Central memory CD8-positive, alpha-beta T cell (primary cell): ENCODE data around the gene NFIC.
"Not testable (repeated sequence)": the region's sequence is repeated elsewhere in the genome, so short reads cannot be mapped to it uniquely, and the experiment has no call there.

Experiments used
- ATAC-seq: fragments of 150-1000 bp; cut with Tn5 transposase; replicated peaks from 2 replicates; pipeline ENCODE4 v1.10.0; 2022; ENCODE audit warnings: mild to moderate bottlenecking, moderate FRiP score, moderate number of reproducible peaks; ENCODE audit not compliant: poor library complexity, severe bottlenecking; ENCODE audit errors: extremely low read depth
- DNase-seq, 2 donors: peaks; one replicate each; pipeline ENCODE4 v3.0.0; 2021; ENCODE audit warnings: low spot score in 2 of 2
- H3K27ac Mint-ChIP-seq: one replicate; pipeline ENCODE4 v1.8.0; 2022; ENCODE audit warnings: low read depth, mild to moderate bottlenecking, moderate library complexity, mixed read lengths
- H3K27me3 Mint-ChIP-seq: one replicate; pipeline ENCODE4 v1.8.0; 2022; ENCODE audit warnings: mixed read lengths
- H3K36me3 Mint-ChIP-seq: one replicate; pipeline ENCODE4 v1.8.0; 2022; ENCODE audit warnings: mild to moderate bottlenecking, moderate library complexity, mixed read lengths; ENCODE audit not compliant: insufficient read depth
- H3K4me1 Mint-ChIP-seq: one replicate; pipeline ENCODE4 v1.8.0; 2022; ENCODE audit warnings: mixed read lengths
- H3K4me3 Mint-ChIP-seq: one replicate; pipeline ENCODE4 v1.8.0; 2022; ENCODE audit warnings: mild to moderate bottlenecking, moderate library complexity, mixed read lengths
- H3K9me3 Mint-ChIP-seq: one replicate; pipeline ENCODE4 v1.8.0; 2022; ENCODE audit warnings: mixed read lengths

Gene NFIC

GRCh38 chr19:3391911-3392310 is 25.5 kb downstream of the NFIC start:
- not testable (repeated sequence) for H3K4me1 Mint-ChIP-seq, H3K4me3 Mint-ChIP-seq, H3K27me3 Mint-ChIP-seq, H3K27ac Mint-ChIP-seq, H3K36me3 Mint-ChIP-seq, H3K9me3 Mint-ChIP-seq, ATAC-seq, DNase-seq

GRCh38 chr19:3392480-3392879 is 26.1 kb downstream of the NFIC start:
- Mint-ChIP-seq H3K27me3 (no peaks in the 10 kb centered on the region), H3K36me3 (no peaks in the 10 kb centered on the region), H3K27ac (no peak overlapping the region), H3K4me3 (no peak overlapping the region), H3K4me1 (no peaks in the 10 kb centered on the region), H3K9me3 (no peaks in the 10 kb centered on the region)
- no peak for ATAC-seq
- no peak for DNase-seq

- no peak overlapping the region for H3K4me3 Mint-ChIP-seq
- no peak for ATAC-seq
- no peak for DNase-seq
- no peak overlapping the region for H3K27ac Mint-ChIP-seq
- peaks cover 6% of the 10 kb centered on the region for H3K4me1 Mint-ChIP-seq
- H3K36me3 Mint-ChIP-seq: peaks cover 3% of the 10 kb centered on the region
- no peaks in the 10 kb centered on the region for H3K27me3 Mint-ChIP-seq
- no peaks in the 10 kb centered on the region for H3K9me3 Mint-ChIP-seq
Measured at GRCh38 chr19:3396881-3397265, 30.5 kb downstream of the NFIC start.

GRCh38 chr19:3397266-3398022 is 31.1 kb downstream of the NFIC start:
- Mint-ChIP-seq H3K36me3 (peaks cover 3% of the 10 kb centered on the region), H3K27me3 (no peaks in the 10 kb centered on the region), H3K9me3 (no peaks in the 10 kb centered on the region), H3K4me1 (peaks cover 10% of the 10 kb centered on the region), H3K4me3 (no peak overlapping the region), H3K27ac (no peak overlapping the region)
- ATAC-seq (no peak), DNase-seq (no peak)

GRCh38 chr19:3398114-3398899 is 31.9 kb downstream of the NFIC start:
- ATAC-seq (no peak), DNase-seq (no peak)
- no peaks in the 10 kb centered on the region for H3K27me3 Mint-ChIP-seq
- H3K4me3 Mint-ChIP-seq: no peak overlapping the region
- no peaks in the 10 kb centered on the region for H3K9me3 Mint-ChIP-seq
- peaks cover 11% of the 10 kb centered on the region for H3K4me1 Mint-ChIP-seq
- H3K36me3 Mint-ChIP-seq: peaks cover 3% of the 10 kb centered on the region
- H3K27ac Mint-ChIP-seq: no peak overlapping the region

- ATAC-seq (no peak), DNase-seq (no peak)
- Mint-ChIP-seq H3K9me3 (no peaks in the 10 kb centered on the region), H3K27ac (no peak overlapping the region), H3K36me3 (peaks cover 3% of the 10 kb centered on the region), H3K4me3 (no peak overlapping the region), H3K4me1 (peaks cover 11% of the 10 kb centered on the region), H3K27me3 (no peaks in the 10 kb centered on the region)
Measured at GRCh38 chr19:3398900-3399278, 32.5 kb downstream of the NFIC start.

GRCh38 chr19:3399311-3399710 is 32.9 kb downstream of the NFIC start:
- H3K27ac Mint-ChIP-seq, ATAC-seq, DNase-seq, H3K4me3 Mint-ChIP-seq, H3K9me3 Mint-ChIP-seq, H3K36me3 Mint-ChIP-seq, H3K27me3 Mint-ChIP-seq: not testable (repeated sequence)
- H3K4me1 Mint-ChIP-seq: peaks cover 11% of the 10 kb centered on the region

- H3K27ac Mint-ChIP-seq: no peak overlapping the region
- no peak overlapping the region for H3K4me3 Mint-ChIP-seq
- H3K27me3 Mint-ChIP-seq: no peaks in the 10 kb centered on the region
- H3K4me1 Mint-ChIP-seq: peaks cover 11% of the 10 kb centered on the region
- peaks cover 3% of the 10 kb centered on the region for H3K36me3 Mint-ChIP-seq
- no peaks in the 10 kb centered on the region for H3K9me3 Mint-ChIP-seq
- DNase-seq (no peak), ATAC-seq (no peak)
Measured at GRCh38 chr19:3401004-3401768, 34.8 kb downstream of the NFIC start.

- ATAC-seq: no peak
- H3K4me3 Mint-ChIP-seq: no peak overlapping the region
- peaks cover 11% of the 10 kb centered on the region for H3K4me1 Mint-ChIP-seq
- no peaks in the 10 kb centered on the region for H3K9me3 Mint-ChIP-seq
- no peak for DNase-seq
- H3K27me3 Mint-ChIP-seq: no peaks in the 10 kb centered on the region
- peaks cover 5% of the 10 kb centered on the region for H3K36me3 Mint-ChIP-seq
- H3K27ac Mint-ChIP-seq: no peak overlapping the region
Measured at GRCh38 chr19:3402631-3403443, 36.5 kb downstream of the NFIC start.

GRCh38 chr19:3403489-3404323 is 37.3 kb downstream of the NFIC start:
- peaks cover 5% of the 10 kb centered on the region for H3K36me3 Mint-ChIP-seq
- H3K27ac Mint-ChIP-seq: no peak overlapping the region
- DNase-seq (no peak), ATAC-seq (no peak)
- H3K9me3 Mint-ChIP-seq: no peaks in the 10 kb centered on the region
- peaks cover 11% of the 10 kb centered on the region for H3K4me1 Mint-ChIP-seq
- no peak overlapping the region for H3K4me3 Mint-ChIP-seq
- no peaks in the 10 kb centered on the region for H3K27me3 Mint-ChIP-seq

GRCh38 chr19:3404324-3405260 is 38.2 kb downstream of the NFIC start:
- H3K27ac Mint-ChIP-seq: no peak overlapping the region
- H3K4me1 Mint-ChIP-seq: peaks cover 11% of the 10 kb centered on the region
- no peak overlapping the region for H3K4me3 Mint-ChIP-seq
- no peaks in the 10 kb centered on the region for H3K27me3 Mint-ChIP-seq
- peaks cover 3% of the 10 kb centered on the region for H3K36me3 Mint-ChIP-seq
- H3K9me3 Mint-ChIP-seq: no peaks in the 10 kb centered on the region
- ATAC-seq (no peak), DNase-seq (no peak)
